NCI-H524 (cell line): ENCODE data around the gene NEURL2.

Source experiments
- DNase-seq, 2 experiments: peaks; one replicate each; lab custom pipeline; 2025; lab: John Stamatoyannopoulos, UW

NEURL2 gene

DNA sequence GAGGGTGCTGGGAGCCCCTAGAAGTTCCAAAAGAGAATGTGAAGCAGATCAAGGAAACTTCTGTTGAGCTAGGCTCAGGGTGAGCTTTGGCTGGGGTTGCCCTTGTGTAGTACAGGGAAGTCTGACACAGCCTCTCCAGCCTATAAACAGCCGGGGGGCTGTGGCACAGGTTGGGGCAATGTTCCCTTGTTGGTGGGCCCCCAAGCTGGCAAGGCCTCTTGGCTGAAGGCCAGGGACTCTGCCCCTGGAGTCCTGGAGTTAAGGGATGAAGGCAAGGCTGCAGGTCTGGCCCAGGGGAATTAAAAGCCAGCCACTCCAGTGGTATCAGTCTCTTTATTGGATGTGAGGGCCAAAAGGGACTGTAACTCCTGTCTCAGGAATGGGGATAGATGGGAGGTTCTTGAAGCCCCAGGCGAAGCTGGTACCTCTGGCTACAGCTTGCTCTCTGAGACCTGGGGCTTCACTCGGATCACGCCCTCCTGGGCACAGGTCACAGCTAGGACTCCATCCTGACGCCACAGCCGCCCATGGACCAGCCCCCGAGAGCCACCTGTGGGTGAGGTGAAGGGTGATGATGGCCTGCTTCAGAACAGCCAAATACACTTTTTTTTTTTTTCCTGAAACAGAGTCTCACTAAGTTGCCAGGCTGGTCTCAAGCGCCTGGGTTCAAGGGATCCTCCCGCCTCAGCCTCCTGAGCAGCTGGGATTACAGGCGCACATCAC, 49.4 kb downstream of the NEURL2 start:
- no peak for DNase-seq

DNA sequence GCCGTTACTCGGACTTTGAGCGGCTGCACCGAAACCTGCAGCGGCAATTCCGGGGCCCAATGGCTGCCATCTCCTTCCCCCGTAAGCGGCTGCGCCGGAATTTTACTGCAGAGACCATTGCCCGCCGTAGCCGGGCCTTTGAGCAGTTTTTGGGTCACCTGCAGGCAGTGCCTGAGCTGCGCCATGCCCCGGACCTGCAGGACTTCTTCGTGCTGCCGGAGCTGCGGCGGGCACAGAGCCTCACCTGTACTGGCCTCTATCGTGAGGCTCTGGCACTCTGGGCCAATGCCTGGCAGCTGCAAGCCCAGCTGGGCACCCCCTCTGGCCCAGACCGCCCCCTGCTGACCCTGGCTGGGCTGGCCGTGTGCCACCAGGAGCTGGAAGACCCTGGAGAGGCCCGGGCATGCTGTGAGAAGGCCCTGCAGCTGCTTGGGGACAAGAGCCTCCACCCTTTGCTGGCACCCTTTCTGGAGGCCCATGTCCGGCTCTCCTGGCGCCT, 50.3 kb downstream of the NEURL2 start:
- DNase-seq, result no peak
